Ovary (tissue), 3 donors: ENCODE data around the gene ADPRHL1.

ENCODE experiments used
- CTCF ChIP-seq, 3 donors: fragments of 450-650 bp in 2 of 3; fragments of 200-600 bp in 1 of 3; IDR thresholded peaks; one replicate each; pipeline versions ENCODE4 v1.5.1 to v1.8.0; 2016 to 2022; ENCODE audit warnings: antibody characterized with exemption in 3 of 3, mild to moderate bottlenecking in 1 of 3
- POLR2A ChIP-seq: fragments of 450-650 bp; IDR thresholded peaks from one replicate; pipeline ENCODE4 v1.6.1; 2017; ENCODE audit warnings: antibody characterized with exemption, mild to moderate bottlenecking, moderate library complexity
- donor health status: DM: no; HTN: no; CAD: no.

GRCh38 chr13:113359571-113359970 is 93.7 kb downstream of the ADPRHL1 start:
- TF ChIP-seq CTCF (IDR thresholded peaks at IDR 0.05) (no peak), POLR2A (no peak)
